Stimulated activated CD8-positive, alpha-beta memory T cell treated with anti-CD3 and anti-CD28 coated beads, Interleukin-7, amount 100 ng/mL, for 1 hour (primary cell): Measurements from ENCODE around the gene TGFBR2.

Experiments used
- DNase-seq, 2 donors: peaks; one replicate each; pipeline ENCODE4 v3.0.0-alpha.2; 2020; ENCODE audit warnings: low read depth in 2 of 2

TGFBR2 gene

DNA sequence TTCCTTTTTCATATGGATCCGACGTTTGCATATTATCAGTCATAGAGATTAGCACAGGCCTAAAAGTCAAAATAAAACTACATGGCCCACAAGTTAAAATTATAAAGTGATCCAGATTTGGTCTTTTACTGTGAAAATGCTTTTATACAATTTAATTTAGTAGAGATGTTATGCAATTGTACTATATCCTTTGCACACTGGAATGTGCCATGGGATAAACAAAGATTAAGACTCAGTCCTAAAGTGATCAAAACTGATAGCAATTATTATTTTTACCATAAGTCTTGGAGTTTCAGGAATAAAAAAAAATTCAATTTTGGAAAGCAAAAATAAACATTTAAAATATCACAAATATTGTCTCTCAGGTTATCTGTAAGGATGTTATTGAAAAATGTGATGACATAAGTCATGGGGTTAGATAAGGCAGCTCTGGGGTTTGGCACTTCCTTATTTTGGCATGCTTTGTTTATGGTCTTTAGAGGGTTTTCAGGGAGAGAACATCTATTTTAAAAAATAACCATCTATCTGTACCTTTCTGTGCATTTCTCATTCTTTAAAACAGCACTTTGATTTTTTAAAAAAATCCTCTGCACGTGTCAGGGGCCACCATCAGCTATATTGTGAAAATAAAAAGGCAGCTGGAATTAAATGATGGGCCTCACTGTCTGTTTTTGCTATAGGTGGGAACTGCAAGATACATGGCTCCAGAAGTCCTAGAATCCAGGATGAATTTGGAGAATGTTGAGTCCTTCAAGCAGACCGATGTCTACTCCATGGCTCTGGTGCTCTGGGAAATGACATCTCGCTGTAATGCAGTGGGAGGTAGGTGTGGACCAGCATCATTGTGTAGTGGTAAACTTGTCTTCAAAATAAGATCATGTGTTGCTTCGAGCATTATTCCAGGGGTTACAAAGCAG, 67.3 kb downstream of the TGFBR2 start:
- DNase-seq: no peak

DNA sequence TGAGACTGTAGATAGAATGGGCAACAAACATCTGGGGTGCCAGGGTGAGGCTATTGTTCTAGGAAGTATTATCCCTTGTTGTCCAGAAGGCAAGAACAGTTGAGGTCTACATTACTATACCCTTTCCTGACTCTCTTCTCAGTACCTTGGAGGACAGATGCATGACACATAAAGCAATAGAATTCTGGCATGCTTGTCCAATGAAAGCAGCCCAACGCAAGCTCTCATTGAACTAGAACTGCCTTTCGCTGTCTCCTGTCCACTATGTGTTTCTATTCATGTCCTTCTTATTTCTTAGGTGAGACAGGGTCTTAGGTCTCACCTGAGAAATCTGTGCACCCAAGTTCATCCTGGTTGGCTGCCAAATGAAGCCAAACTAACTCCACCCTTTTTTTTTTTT, 68.6 kb downstream of the TGFBR2 start:
- DNase-seq: no peak

- DNase-seq: no peak
These were observed 69.4 kb downstream of the TGFBR2 start for GRCh38 chr3:30675774-30676173.

- DNase-seq: no peak
These were observed 70.3 kb downstream of the TGFBR2 start for GRCh38 chr3:30676424-30677346.

GRCh38 chr3:30677347-30677685, 70.9 kb downstream of the TGFBR2 start:
- DNase-seq: no peak

- DNase-seq: no peak
These were observed 72.6 kb downstream of the TGFBR2 start for GRCh38 chr3:30679045-30679444.

DNA sequence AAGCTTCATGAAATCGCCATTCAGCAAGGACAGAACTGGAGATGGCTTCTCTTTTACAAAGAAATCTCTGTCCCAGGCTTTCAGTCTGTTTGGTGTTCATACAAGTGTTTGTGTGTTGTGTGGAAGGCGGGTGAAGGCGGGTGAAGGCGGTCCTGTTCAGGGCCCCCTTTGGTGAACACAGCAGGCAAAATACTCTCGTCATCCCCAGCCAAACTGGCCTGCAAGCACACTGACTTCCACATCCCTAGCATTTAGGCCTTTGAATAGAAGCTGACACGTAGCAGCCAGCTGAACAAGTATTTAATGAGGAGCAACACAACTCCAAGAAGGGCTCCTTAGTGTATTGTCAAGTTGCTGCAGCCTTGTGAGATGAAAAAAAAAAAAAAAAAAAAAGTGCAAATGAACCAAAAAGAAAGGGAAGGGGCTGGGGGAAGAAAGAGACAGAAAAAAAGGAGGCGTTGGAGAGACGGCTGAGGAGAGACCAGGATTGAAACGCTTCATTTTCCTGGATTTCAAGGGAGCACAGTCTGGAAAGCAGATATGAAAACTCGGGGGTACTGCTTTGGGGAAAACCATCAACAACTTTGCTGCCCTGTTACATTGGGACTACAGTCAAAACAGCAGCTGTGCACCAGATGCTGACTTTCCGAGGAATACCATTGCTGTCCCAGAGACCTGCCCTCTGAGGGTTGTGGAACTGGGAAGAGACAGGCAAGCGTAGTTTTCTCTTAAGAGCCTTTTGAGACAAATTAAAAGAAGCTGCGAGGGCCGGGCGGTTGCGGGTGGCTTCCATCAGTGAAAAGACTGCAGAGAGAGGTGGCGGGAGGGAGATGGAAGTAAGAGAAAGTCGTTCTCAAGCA, 74.6 kb downstream of the TGFBR2 start:
- DNase-seq: no peak

- DNase-seq: no peak
These were observed 75.3 kb downstream of the TGFBR2 start for GRCh38 chr3:30681649-30682211.

GRCh38 chr3:30682434-30683155, 76.2 kb downstream of the TGFBR2 start:
- DNase-seq: no peak

- no peak for DNase-seq
These were observed 77.4 kb downstream of the TGFBR2 start for GRCh38 chr3:30683769-30684168.

DNA sequence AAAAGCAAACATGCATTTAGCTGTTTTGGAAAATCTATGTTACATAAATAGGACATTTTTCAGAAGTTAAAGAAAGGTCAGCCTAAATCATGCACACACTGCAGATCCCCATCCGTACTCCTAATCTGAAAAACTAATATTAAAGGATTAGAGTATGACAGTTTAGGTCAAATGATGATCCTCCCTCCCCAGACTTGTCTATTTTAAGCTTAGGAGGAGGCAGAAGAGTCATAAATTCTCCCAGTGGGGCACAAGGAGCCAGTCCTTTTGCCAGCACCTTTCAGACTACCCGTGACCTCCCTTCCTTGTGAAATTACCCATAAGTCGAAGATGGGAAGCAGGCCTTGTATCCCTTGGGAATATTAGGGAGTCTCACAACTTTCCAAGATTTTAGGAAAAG, 78.0 kb downstream of the TGFBR2 start:
- no peak for DNase-seq

DNA sequence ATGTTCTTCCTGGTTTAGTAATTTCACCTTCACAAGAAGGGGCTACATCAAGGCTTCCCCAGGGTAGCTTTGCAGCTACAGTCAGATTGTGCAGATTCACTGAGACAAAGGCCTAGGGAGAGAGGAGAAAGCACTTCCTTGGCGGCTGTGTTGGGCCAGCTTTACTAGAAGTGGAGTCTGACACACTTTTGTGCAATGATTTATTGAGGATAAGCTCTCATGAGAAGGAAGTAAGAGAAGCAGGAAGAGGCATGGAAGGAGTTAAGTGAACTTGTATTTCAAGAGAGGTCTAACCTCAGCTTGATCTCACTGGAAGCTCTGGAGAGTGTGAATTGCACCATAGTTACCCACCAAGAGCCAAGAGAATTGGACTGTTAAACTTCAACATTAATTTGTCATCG, 78.9 kb downstream of the TGFBR2 start:
- no peak for DNase-seq

DNA sequence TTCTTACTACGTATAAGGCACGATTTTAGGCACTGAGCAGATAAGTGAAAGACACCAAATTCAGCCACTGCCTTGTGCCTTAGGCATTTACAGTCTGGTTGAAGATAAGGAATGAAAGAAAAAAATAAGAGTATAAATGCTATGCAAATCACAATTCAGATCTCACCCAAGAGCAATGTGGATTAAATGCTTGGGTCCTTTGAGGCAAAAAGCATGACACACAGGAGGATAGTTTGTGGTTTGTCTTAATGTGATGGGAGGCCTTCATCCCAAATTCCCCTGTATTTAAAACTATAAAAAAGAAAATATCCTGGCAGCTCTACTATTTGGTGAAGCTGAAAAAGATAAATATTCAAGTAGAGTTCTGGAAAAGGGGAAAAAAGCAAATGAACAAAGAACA, 79.8 kb downstream of the TGFBR2 start:
- no peak for DNase-seq

- no peak for DNase-seq
These were observed 80.4 kb downstream of the TGFBR2 start for GRCh38 chr3:30686799-30687198.

DNA sequence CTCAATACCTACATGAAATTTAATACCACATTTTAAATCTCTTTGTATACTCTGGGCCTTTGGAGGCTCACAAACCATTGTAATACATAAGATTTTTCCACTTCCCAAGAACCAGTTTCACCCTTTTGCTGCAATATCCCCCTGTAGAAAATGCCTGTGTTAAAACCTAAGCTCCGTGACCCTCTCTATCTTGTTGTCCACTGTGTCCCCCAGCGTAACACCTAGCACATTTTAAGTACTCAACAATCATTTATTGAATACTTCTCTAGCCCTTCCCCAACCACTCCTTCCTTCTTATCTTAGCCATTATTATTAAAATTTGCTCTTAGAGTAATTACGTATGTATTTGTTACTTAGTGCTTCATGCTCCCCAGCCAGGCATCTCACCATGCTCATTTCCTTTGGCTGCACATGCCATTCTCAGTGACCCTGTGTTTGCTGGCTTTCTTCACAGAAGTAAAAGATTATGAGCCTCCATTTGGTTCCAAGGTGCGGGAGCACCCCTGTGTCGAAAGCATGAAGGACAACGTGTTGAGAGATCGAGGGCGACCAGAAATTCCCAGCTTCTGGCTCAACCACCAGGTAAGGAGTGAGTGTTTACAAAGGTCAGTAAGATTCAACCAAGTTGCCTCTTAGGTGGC, 81.6 kb downstream of the TGFBR2 start:
- no peak for DNase-seq

DNA sequence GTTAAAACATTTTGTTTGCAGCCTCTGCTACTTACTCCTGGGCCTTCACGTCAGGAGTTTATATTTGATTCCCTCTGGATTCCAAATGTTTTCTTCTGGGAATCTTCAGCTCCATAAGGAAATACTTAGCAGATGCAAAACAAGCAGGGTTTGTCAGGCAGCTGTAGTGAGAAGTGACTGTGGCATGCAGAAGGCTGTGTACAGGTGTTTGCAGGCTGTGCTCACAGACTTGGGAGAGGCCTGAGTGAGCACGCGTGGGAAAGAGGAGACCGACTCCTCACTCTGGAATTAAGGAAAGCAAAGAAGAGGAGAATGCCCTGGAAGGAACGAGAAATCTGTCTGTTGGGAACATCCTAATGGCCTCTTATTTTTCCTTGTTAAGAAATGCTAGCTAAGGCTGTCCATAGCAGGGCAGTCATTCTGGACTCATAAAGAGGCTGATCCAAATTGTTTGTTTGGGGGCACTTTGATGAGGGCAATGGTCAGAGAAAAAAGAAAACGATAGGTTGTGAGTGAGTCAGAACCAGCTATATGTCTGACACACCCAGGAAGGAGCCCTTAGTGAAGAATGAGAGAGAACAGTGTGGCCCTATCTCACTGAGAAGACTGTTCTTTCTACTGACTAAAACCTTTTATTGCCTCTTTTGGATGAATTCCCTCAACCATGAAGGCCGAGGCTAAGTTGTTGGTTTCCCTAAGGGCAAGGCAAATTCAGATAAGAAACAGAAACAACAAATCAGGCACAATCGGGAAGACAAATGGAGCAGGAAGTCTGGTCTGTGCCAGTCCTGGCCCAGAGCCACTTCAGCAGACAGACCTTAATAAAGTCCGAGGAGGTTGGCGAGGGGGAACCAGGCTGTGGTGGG, 82.6 kb downstream of the TGFBR2 start:
- DNase-seq: no peak

DNA sequence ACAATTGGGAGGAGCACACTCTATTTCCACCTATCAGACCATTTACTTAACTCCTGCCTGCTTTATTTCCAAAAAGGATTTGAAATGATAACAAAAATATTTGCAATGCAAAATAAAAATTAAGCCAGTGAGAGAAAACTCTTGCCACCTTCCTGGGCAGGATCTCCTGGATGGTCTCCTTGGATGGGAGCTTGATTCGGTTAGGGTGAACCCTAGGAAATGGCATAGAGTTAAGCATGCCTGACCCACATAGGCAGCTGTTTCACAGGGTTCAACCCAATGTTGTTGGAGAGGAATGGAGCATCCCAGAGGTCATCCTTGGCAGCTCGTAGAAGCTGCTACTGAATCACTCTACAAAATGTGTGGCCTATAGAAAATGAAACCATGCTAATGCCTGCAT, 83.8 kb downstream of the TGFBR2 start:
- DNase-seq: no peak

- DNase-seq: no peak
These were observed 85.0 kb downstream of the TGFBR2 start for GRCh38 chr3:30691249-30691880.

- DNase-seq: no peak
These were observed 85.5 kb downstream of the TGFBR2 start for GRCh38 chr3:30691944-30692343.
